GM18498 (cell line): ENCODE data around the gene ATF2.
A peak's percentile ranks its signal among the peaks of the same experiment; 100 is the strongest.
"Not testable (repeated sequence)": the region's sequence is repeated elsewhere in the genome, so short reads cannot be mapped to it uniquely, and the experiment has no call there.

Experiments used
- ATAC-seq: cut with Tn5 transposase; IDR thresholded peaks from one replicate; pipeline ENCODE4 v1.9.1; 2021; ENCODE audit warnings: mild to moderate bottlenecking, moderate library complexity; ENCODE audit not compliant: unreplicated experiment

The ATF2 gene

DNA sequence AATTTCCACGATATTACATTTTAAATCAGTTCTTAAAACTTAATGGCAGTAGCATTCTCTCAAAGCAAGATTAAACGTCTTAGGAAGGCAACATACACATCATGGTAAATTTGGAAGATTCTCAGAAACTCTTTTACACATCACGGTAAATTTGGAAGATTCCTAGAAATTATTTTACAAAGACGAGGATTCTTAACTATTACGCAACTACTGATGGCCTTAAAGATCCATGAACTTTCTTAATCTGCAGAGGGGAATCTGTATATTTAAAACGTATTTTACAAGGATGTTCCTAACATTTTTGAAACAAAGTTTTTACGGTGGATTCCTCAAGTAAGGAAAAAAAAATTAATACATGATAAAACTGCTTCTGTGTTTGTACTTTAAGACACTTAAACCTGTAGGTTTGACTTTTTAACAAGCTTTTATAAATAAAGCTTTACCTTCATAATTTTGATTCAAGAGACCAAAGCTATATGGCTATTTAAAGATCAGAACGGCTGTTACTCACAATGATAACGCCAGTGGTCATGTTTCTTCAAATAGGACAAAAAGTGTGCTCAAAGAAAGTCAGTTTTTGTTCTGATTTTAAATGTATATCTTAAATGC is 1.7 kb downstream of the ATF2 start:
- no peak for ATAC-seq

DNA sequence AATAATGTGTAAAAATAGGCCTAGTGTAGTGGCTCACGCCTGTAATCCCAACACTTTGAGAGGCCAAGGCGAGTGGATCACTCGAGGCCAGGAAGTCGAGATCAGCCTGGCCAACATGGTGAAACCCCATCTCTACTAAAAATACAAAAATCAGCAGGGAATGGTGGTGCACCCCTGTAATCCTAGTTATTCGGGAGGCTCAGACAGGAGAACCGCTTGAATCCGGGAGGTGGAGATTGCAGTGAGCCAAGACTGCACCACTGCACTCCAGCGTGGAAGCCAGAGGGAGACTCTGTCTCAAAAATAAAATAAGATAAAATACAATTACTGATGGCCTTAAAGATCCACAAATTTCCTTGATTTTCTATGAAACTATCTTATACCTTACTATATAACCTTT is 3.8 kb downstream of the ATF2 start:
- ATAC-seq: no peak

DNA sequence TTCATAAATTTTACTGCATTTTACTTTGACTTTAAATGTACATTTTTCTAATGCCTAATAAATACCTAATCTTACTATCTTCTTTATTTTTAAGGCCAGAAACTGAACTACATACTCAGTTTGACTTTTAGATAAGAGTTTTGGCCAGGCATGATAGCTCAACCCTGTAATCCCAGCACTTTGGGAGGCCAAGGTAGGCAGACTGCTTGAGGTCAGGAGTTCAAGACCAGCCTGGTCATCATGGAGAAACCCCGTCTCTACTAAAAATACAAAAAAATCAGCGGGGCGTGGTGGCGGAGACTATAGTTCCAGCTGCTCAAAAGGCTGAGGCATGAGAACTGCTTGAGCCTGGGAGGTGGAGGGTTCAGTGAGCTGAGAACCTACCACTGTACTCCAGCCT is 9.1 kb downstream of the ATF2 start:
- ATAC-seq: no peak

DNA sequence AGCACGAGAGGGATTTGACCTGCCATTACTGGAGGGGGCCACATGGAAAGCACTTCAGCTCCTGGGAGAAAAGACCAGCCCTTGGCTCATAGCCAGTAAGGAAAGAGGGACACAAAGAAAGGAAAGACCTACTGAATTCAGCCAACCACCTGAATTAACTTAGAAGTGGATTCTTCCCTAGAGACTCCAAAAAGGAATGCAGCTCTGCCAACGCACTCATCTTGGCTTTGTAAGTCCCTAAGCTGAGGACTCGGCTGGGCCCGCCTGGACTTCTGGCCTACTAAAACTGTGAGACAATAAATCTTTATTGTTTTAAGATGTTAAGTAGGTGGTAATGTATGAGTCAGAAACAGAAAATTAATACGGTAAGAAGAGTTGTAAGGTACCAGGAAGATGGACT is 11.5 kb downstream of the ATF2 start:
- ATAC-seq: no peak

DNA sequence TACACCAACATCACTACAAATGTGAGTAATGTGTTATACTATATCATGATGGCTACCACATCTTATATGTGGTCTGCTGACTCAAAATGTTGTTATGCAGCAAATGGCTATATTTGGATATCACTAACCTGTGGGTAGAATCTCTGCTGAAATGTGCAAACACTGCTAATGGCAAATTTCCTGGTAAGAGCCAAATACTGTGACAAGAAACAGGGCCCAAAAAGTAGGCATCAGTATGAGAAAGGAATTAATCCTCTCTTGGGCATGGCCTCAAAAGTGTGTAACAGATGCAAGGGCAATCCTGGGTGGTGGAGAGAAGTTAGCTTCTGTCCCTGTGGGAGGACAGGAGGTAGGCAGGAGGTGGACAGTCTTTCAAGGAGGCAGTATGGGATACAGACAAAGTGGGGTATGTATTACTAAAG is 13.3 kb downstream of the ATF2 start:
- ATAC-seq: peak; percentile 78

DNA sequence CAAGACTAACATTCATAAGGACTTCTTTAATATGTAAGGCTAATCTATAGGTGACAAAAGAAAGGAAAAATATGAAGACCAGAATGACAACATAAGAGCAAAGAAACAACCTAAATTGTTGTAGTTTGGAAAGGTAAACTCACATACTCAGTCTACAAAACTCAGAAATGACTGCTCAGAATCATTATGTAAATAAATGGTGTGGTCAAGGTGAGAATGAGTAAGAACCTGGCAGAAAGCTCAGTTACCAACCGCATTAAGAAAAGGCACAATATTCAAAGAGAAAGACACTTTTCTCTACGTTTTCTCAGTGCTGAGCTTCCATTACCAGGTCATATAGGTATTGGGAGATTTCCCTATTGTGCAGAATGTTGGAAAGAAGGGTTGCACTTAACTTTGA is 15.8 kb downstream of the ATF2 start:
- ATAC-seq: peak; percentile 77

DNA sequence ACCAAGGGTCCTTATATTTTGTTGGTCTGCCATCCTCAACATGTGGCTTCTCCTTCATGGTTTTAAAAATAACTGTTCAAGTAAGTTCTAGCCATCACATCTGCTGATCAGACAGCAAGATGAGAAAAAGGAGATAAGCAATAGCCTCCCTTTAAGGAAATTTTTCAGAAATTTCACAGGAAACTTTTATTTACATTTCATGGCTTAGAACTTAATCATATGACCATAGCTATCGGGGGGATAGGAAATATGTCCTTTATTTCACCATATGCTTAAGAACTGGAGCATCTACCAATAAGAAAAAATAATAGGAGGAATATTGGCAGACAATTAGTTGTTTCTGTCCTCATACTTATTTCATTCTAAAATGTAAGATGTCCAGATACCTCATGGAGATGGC is 16.2 kb downstream of the ATF2 start:
- ATAC-seq: no peak

DNA sequence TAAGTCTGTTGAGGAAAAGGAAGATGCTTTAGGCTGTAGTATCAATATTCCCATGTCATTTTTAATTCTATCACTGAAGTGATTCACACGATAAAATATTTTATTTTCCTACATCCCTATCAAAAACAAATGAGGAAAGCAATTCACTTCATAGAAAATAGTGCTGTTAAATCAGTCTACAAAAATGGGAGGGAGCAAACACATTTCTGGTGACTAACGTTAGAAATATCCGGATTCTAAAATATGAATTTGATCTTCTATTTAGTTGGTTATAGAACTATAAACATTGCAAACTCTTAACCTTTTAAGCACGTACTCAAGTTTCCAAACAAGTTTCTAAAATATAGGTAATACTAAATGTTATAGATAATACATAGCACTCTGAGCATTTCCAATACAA is 20.8 kb downstream of the ATF2 start:
- no peak for ATAC-seq

DNA sequence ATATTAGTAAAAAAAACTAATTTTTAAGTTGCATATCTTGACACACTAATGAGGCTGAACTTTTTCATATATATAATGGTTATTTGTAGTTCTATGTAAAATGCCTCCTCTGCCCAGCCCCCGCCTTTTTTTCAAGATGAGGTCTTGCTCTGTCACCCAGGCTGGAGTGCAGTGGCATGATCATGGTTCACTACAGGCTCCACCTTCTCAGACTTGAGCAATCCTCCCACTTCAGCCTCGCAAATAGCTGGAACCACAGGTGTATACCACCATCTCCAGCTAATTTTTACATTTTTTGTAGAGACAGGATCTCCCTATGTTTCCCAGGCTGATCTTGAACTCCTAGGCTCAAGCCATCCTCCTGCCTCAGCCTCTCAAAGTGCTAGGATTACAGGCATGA is 24.3 kb downstream of the ATF2 start:
- ATAC-seq: no peak

DNA sequence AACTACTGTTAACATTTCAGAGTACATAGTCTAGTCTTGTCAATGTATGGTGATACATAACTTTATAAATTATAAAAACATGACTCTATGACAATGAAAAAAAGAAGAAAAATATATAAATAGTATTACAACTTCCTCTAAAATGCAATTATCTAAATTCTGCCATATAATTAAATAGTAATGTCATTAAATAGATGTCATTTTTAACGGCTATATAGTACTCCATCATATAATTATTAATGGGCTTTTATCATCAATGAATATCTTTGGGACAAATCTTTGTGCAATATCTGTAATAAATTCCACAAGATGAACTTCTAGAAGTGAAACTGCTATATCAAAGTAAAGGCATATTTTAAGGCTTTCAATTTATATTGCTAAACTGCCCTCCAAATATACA is 24.8 kb downstream of the ATF2 start:
- ATAC-seq: no peak

DNA sequence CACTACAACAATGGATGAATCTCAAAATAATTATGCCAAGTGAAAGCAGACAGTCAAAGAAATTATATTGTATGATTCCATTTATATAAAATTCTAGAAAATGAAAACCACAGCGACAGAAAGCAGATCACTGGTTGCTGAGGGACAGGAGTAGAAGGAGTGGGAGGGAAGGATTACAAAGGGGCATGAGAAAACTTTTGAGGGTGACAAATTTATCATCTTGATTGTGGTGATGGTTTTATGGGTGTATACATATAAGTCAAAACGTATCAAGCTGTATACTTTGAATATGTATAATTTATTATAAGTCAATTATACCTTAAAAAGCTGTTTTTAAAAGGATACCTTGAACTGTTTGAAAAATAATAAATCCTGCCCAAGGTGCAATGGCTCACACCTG is 27.7 kb downstream of the ATF2 start:
- no peak for ATAC-seq

DNA sequence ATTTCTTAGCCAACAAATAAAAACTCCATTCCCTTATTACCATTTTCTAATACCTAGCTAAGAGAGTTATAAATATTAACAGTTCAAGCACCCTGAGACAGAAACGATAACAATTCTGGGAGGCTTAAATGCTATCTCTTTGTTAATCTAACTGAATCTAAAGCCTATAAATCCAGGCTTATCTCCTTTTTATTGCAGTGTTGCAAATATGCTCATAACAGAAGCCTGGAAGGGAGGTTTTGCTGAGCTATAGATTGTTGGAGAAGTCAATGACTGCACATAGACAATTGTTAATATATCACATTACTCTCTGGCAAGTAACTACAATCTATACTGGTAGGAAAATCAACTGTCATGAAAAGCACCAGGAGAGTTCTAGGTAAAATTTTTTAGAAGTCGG is 30.2 kb downstream of the ATF2 start:
- no peak for ATAC-seq

DNA sequence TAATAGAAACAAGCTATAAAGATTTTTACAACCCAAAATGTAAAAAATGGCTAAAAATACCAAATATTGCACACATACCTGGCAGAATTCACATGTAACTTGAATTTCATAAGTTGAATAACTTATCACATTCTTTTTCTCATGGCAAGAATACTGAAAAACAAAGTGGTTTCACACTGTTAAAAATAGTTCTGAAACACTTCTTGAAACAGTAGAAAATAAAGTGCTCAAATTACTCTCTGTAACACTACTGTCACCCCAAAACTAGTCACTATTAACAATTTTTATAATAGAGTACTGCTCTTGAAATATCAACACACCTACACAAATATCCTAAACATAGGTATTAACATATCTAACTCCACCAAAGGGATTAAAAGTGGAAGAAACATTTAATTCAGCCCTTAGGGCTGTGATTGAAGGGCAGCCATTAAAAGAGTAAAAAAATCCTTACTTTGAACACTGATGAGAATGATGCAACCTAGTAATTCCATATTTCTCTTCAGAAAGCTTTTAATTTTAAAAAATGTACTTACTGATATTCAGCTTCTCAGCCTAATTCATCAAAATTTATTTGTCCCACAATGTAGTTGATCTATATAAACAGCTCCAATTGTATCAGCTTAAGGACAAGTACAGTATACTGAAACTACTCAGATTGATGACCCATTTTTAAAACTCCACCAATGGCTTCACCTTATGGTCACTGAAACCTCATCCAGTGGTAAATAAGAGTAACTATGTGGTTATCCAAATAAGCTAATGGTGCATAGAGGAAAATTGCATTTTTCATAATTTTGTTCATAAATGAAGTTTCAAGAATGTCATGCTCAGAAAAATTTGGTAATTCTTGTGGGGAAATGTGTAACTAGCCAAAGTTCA is 31.4 kb downstream of the ATF2 start:
- ATAC-seq: peak; percentile 74

DNA sequence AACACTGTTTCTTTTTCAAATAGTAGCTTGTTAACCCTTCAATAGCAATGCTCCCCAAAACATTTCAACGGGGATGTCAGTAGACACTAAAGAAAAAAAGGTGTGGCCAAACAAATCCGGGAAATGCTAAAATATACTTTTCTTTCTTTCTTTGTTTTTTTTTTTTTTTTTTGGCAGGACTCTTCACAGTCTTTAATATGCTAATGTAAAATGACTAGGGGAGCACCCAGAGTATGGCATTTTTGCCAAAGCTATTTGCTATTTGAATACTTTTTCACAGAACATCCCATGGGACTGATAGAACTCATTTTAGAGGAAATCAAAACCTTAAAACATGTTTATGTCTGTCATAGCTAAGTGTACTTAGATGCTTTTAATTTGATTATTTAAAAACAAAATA is 32.1 kb downstream of the ATF2 start:
- no peak for ATAC-seq

DNA sequence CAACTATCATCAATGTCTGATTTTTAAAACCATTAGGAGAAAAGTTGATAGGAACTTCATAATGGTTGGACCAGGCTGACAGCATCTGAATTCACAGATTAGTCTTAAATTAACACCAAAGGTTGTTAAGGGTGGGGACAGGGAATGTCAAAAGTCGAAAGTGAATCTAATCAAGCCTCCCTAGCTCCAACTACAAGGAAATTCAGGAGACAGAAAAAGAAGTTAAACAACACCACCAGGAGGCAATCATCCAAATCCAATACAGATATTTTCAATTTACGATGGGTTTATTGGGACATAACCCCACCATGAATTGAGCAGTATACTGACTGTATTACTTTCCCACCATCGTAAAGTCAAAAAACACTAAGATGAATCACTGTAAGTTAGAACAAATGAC is 32.8 kb downstream of the ATF2 start:
- ATAC-seq: no peak

DNA sequence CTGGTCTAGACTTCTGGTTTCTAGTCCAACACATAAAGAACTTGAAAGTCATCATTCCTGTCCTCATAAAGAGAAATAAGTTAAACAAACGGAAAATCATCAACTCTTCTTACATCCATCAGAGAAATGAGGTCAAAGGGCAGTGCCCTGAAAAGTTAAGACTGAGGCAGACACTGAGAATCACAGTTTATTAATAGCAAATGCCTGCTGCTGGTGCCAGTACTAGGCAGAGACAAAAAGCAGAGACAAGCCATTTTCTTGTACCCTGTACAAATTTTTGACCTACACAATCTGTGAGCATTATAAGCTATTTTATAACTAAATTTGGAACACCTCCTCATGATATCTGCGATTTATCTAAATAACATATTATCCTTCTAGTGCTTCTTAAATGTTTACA is 36.8 kb downstream of the ATF2 start:
- ATAC-seq: no peak

DNA sequence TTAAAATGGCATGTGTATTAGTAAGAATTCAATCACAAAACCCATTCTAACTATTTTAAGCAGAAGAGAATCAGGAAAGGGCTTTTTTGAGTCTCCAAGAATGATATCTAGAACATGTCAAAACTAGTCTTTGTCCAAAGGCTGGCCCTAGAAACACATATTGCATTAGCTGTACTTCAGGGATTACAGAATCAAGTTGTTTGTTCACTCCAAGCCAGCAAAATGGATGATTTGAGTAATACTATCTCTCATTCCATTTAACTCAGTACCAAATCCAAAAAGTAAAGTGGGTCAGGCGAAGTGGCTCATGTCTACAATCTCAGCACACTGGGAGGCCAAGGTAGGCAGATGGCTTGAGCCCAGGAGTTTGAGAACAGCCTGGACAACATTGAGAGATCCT is 41.3 kb downstream of the ATF2 start:
- ATAC-seq: no peak

DNA sequence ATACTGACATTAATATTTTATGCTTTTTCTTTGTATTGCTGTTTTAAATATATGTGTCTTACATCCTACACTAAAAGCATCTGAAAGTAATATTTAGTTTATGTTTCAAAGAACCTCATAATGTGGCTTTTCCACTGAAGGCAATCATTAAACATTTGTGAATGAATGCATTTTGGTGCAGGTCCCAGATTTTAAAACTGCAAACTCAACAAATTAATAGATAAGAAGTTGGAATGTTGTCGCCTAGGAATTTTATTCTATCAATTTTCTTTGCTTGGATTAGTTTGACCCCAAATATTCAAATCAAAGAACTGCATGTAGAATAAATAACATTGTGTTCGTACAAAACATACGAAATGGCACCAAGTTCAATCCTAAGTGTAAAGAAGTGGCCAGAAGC is 44.7 kb downstream of the ATF2 start:
- no peak for ATAC-seq

DNA sequence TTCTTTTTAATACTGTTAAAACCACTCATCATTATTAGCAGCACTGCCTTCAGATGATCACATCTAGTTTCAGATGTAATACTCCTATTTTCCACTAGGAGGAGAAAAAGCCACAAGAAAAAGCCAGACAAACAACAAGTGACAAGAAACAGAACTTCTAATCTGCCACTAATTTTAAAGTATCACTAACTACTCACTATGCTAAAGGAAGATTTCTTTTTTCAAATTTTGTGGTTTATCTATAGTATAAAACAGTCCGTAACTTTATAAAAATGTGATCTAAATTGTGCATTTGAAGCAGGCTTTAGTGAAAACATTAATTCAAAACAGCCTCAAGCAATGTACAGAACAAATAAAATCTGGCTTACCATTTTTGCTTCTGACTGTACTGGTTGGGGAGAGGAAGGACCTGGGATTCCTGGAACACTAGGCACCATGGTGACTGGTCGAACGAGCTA is 56.8 kb downstream of the ATF2 start:
- ATAC-seq: peak; percentile 83

DNA sequence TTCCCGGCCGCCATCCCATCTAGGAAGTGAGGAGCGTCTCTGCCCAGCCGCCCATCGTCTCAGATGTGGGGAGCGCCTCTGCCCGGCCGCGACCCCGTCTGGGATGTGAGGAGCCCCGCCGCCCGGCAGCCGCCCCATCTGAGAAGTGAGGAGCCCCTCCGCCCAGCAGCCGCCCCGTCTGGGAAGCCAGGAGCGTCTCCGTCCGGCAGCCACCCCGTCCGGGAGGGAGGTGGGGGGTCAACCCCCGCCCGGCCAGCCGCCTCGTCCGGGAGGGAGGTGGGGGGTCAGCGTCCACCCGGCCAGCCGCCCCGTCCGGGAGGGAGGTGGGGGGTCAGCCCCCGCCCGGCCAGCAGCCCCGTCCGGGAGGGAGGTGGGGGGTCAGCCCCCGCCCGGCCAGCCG is 59.9 kb downstream of the ATF2 start:
- not testable (repeated sequence) for ATAC-seq

DNA sequence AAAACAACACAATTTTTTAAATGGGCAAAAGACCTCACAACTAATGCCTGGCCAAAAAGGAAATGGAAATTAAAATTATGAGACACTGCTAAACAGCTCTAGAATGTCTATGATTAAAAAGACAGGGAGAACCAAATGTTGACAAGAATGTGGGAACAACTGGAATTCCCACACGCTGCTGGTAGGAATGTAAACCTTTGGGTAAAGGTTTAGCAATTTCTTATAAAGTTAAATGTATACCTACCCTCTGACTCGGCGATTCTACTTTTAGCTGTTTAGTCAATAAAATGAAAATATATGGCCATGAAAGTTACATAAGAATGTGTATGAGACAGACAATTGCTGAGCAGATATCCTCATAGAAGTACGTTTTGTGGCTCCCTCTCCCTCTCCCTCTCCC is 60.9 kb downstream of the ATF2 start:
- no peak for ATAC-seq

DNA sequence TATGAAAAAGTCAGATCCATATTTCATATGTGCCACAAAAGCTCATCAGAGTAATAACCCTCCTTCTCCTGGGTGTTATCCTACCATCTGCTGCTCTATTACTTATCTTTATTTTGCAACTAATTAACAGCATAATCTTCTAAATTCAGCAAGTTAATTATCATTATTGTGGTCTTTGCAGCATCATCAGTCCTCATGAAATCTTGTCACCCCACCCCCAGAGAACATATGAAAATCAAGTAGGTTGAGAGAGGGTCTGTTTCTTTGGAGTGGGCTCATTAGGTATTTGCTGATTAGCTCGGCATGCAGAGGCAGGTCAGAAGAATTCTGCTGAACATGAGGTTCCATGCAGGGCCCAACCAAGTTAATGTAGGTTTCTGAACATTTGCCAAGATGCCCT is 64.8 kb downstream of the ATF2 start:
- ATAC-seq: no peak

DNA sequence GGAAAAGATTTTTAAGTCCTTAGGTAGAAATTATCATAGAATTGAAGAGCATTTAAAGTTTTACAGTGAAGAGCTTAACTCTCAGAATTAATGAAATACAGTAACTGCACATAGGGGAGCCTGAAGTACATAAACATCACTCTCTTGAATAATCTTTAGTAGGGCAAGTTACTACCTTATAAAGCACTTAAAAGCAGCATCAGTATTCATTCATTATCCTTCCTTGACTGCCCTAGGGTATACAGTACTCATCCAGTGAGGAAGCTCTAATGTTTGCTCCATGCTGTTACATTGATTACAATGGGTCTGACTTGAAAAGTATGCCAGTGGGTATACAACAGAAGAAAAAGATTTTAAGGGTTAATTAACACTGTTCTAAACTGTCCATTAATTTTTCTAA is 66.5 kb downstream of the ATF2 start:
- no peak for ATAC-seq
